Stimulated activated CD8-positive, alpha-beta memory T cell treated with anti-CD3 and anti-CD28 coated beads, Interleukin-12 subunit alpha, Interleukin-12 subunit beta, amount 100 ng/mL, for 4 hours (primary cell): ENCODE data around the gene ACO2.
"Not testable (repeated sequence)": the region's sequence is repeated elsewhere in the genome, so short reads cannot be mapped to it uniquely, and the experiment has no call there.

ENCODE experiments used
- DNase-seq: peaks from one replicate; pipeline ENCODE4 v3.0.0-alpha.2; 2020; ENCODE audit warnings: low read depth

The ACO2 gene

GRCh38 chr22:41448189-41448808 is 20.6 kb upstream of the ACO2 start:
- DNase-seq: peak; percentile 73

- no peak for DNase-seq
These were observed 10.7 kb upstream of the ACO2 start for GRCh38 chr22:41458161-41458728.

- DNase-seq: no peak
These were observed 9.5 kb upstream of the ACO2 start for GRCh38 chr22:41459431-41459830.

- DNase-seq: not testable (repeated sequence)
These were observed 8.8 kb upstream of the ACO2 start for GRCh38 chr22:41460071-41460470.

GRCh38 chr22:41461901-41462300 is 7.0 kb upstream of the ACO2 start:
- no peak for DNase-seq

GRCh38 chr22:41469218-41469851 is 418 bp downstream of the ACO2 start:
- DNase-seq: no peak

- no peak for DNase-seq
These were observed 2.0 kb downstream of the ACO2 start for GRCh38 chr22:41470886-41471285.

- no peak for DNase-seq
These were observed 2.7 kb downstream of the ACO2 start for GRCh38 chr22:41471568-41471967.

- DNase-seq: no peak
These were observed 6.0 kb downstream of the ACO2 start for GRCh38 chr22:41474872-41475451.

GRCh38 chr22:41478473-41478872 is 9.6 kb downstream of the ACO2 start:
- no peak for DNase-seq

GRCh38 chr22:41478891-41479521 is 10.1 kb downstream of the ACO2 start:
- DNase-seq: no peak

- DNase-seq: no peak
These were observed 10.9 kb downstream of the ACO2 start for GRCh38 chr22:41479671-41480396.

GRCh38 chr22:41480397-41480735 is 11.4 kb downstream of the ACO2 start:
- DNase-seq: no peak

- DNase-seq: no peak
These were observed 12.4 kb downstream of the ACO2 start for GRCh38 chr22:41481131-41481830.

- DNase-seq: no peak
These were observed 13.0 kb downstream of the ACO2 start for GRCh38 chr22:41481925-41482318.

GRCh38 chr22:41482319-41482935 is 13.5 kb downstream of the ACO2 start:
- no peak for DNase-seq

GRCh38 chr22:41485033-41485432 is 16.1 kb downstream of the ACO2 start:
- no peak for DNase-seq

GRCh38 chr22:41487037-41487935 is 18.4 kb downstream of the ACO2 start:
- no peak for DNase-seq

- no peak for DNase-seq
These were observed 19.2 kb downstream of the ACO2 start for GRCh38 chr22:41488076-41488475.
